HuH-7.5 (cell line): ENCODE results near the gene HNRNPH2.

Experiments
- DNase-seq: peaks from one replicate; pipeline ENCODE4 v3.0.0; 2011; ENCODE audit warnings: low spot score

Gene HNRNPH2

GRCh38 chrX:101407748-101408531 lies at the start of gene HNRNPH2, which contains the start of gene GLA:
Gene HNRNPH2, plus strand, starts transcription at chrX:101408222. Its CDS starts 3,767 bp downstream, at chrX:101411989.
Gene GLA, minus strand, starts transcription at chrX:101407925. Its CDS starts 22 bp downstream, at chrX:101407903.
- peak; percentile 43 for DNase-seq

GRCh38 chrX:101359966-101360365 lies 48.1 kb upstream of the HNRNPH2 start:
- no peak for DNase-seq

- DNase-seq, result no peak
Measured at GRCh38 chrX:101360390-101360789, 47.6 kb upstream of the HNRNPH2 start.

- DNase-seq, result no peak
Measured at GRCh38 chrX:101362116-101362515, 45.9 kb upstream of the HNRNPH2 start.

GRCh38 chrX:101362757-101363156 lies 45.3 kb upstream of the HNRNPH2 start:
- DNase-seq, result no peak

GRCh38 chrX:101365301-101365795 lies 42.7 kb upstream of the HNRNPH2 start:
- no peak for DNase-seq

GRCh38 chrX:101368800-101369199 lies 39.2 kb upstream of the HNRNPH2 start:
- DNase-seq, result no peak

GRCh38 chrX:101369687-101370086 lies 38.3 kb upstream of the HNRNPH2 start:
- no peak for DNase-seq

- no peak for DNase-seq
Measured at GRCh38 chrX:101370888-101371504, 37.0 kb upstream of the HNRNPH2 start.

GRCh38 chrX:101377547-101377946 lies 30.5 kb upstream of the HNRNPH2 start:
- no peak for DNase-seq

GRCh38 chrX:101383679-101384205 lies 24.3 kb upstream of the HNRNPH2 start:
- DNase-seq, result no peak

- no peak for DNase-seq
Measured at GRCh38 chrX:101385026-101385684, 22.9 kb upstream of the HNRNPH2 start.

- no peak for DNase-seq
Measured at GRCh38 chrX:101385795-101386541, 22.1 kb upstream of the HNRNPH2 start, which contains the start of gene BTK. Gene BTK, minus strand, starts transcription at chrX:101386191. Its CDS starts 10,907 bp downstream, at chrX:101375284.

- DNase-seq, result no peak
Measured at GRCh38 chrX:101386542-101386885, 21.5 kb upstream of the HNRNPH2 start.

GRCh38 chrX:101388604-101389003 lies 19.4 kb upstream of the HNRNPH2 start:
- DNase-seq, result no peak

GRCh38 chrX:101390664-101391525 lies 17.1 kb upstream of the HNRNPH2 start, which contains the start of gene RPL36A:
Gene RPL36A, plus strand, starts transcription at chrX:101391011. Its CDS starts 33 bp downstream, at chrX:101391044.
- DNase-seq, result peak; percentile 48

- DNase-seq, result no peak
Measured at GRCh38 chrX:101391831-101392230, 16.2 kb upstream of the HNRNPH2 start.

- DNase-seq, result no peak
Measured at GRCh38 chrX:101393530-101394305, 14.3 kb upstream of the HNRNPH2 start.

- DNase-seq, result no peak
Measured at GRCh38 chrX:101394372-101394771, 13.7 kb upstream of the HNRNPH2 start.

- DNase-seq, result no peak
Measured at GRCh38 chrX:101395789-101396188, 12.2 kb upstream of the HNRNPH2 start.
